H1 (cell line): ENCODE results near the gene ITGAE. TPM values are rescaled to one million over a fixed set of nuclear protein-coding genes. Genes with fewer than 3 reads are reported as not detected.

Source experiments
- KDM1A ChIP-seq: fragments of 200-600, 300-600 bp; sonication (generic); IDR thresholded peaks from 2 replicates; pipeline ENCODE4 v1.7.1; 2016; ENCODE audit warnings: mild to moderate bottlenecking, low read length, borderline replicate concordance
- NANOG ChIP-seq: IDR thresholded peaks from 2 replicates; pipeline ENCODE4 v1.6.1; 2011; ENCODE audit warnings: low read length, low read depth, mild to moderate bottlenecking, inconsistent platforms; ENCODE audit not compliant: insufficient read depth, poor library complexity, severe bottlenecking
- POU5F1 ChIP-seq: IDR thresholded peaks from 2 replicates; pipeline ENCODE4 v1.6.1; 2011; ENCODE audit warnings: low read depth, mild to moderate bottlenecking, low read length, moderate library complexity
- polyA plus RNA-seq, 7 experiments: library from polyadenylated mRNA; depleted of rRNA in 3 of 7; stranded (reverse) in 5 of 7; unstranded in 2 of 7; fragments of >200 nt in 5 of 7; fragments of 200-250 nt in 2 of 7; gene quantifications; 1 replicate in 5 of 7; 2 replicates in 1 of 7; 4 replicates in 1 of 7; pipeline versions ENCODE4 v1.2.1 to v1.2.3, GENCODE V29; 2011 to 2013; ENCODE audit warnings: missing spikeins in 2 of 7, mixed read lengths in 2 of 7
- total RNA-seq: library from RNA; stranded (reverse); fragmentation: NEBNext Ultra II Directional; extraction: Animal tissue kit (Norgen Biotek cat#: 25700); gene quantifications from 2 replicates; pipeline ENCODE4 v1.2.1, GENCODE V29; 2021

ITGAE gene
- total and polyA plus RNA-seq, 2 of the 8 experiments (the other 6 are each of a cell fraction or from before 2014, with no cell fraction given), result 23.2 to 43.1 TPM

DNA sequence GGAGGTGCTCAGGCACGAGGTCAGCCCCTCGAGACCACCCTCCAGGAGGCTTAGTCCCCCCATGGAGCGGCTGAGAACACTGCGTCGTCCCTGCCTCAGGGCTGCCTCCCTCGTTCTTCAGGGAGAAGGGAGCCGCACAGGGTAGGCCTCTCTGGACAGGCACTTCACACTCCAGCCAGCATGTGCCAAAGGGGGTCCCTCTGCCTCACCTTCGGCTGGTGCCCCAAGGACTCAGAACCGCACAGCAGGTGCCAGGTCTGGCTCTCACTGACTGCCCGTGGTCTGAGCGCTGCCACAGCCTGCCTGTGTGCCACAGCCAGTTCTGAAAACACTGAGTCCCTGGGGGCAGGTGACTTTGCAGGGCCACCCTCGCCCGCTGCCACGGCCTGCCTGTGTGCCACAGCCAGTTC lies 112.1 kb downstream of the ITGAE start (continued):
- no peak for TF ChIP-seq NANOG
- no peak for TF ChIP-seq KDM1A
- no peak for TF ChIP-seq POU5F1
